Measurements from ENCODE around the gene COL4A2.

COL4A2 gene

GRCh38 chr13:110371550-110372465, 64.7 kb downstream of the COL4A2 start:
- no peak for DNase-seq (ENCODE audit: low read depth, low spot score)
- H3K4me3 ChIP-seq (ENCODE audit: low read depth, low read length): no peak overlapping the region
- POLR2A ChIA-PET: interaction anchor here (1.1 kb wide), 1 partner anchor 10 kb away, joined by 3 read pairs; no protein-coding TSS in a partner anchor
- no peak for TF ChIP-seq CTCF (IDR thresholded peaks at IDR 0.05; ENCODE audit: insufficient read depth, low read length, missing control alignments)
- CTCF ChIA-PET: interaction anchor here (1.0 to 1.5 kb wide), 3 partner anchors 84 to 151 kb away, joined by 3 read pairs; no protein-coding TSS in a partner anchor

- ChIA-PET CTCF (interaction anchor here (1.3 to 1.5 kb wide), 2 partner anchors 83 to 152 kb away, joined by 3 read pairs; no protein-coding TSS in a partner anchor), POLR2A (interaction anchor here (1.1 kb wide), 1 partner anchor 11 kb away, joined by 3 read pairs; no protein-coding TSS in a partner anchor)
- no peak overlapping the region for H3K4me3 ChIP-seq (ENCODE audit: low read depth, low read length)
- no peak for DNase-seq (ENCODE audit: low read depth, low spot score)
- no peak for TF ChIP-seq CTCF (IDR thresholded peaks at IDR 0.05; ENCODE audit: insufficient read depth, low read length, missing control alignments)
Observed at GRCh38 chr13:110372676-110373075, 65.6 kb downstream of the COL4A2 start.

- no peak for DNase-seq (ENCODE audit: low read depth, low spot score)
- H3K4me3 ChIP-seq (ENCODE audit: low read depth, low read length): no peak overlapping the region
- CTCF ChIA-PET: no interaction called here
- no peak for TF ChIP-seq CTCF (IDR thresholded peaks at IDR 0.05; ENCODE audit: insufficient read depth, low read length, missing control alignments)
- POLR2A ChIA-PET: no interaction called here
Observed at GRCh38 chr13:110373617-110374016, 66.5 kb downstream of the COL4A2 start.

- H3K4me3 ChIP-seq (ENCODE audit: low read depth, low read length): no peak overlapping the region
- DNase-seq (ENCODE audit: low read depth, low spot score): no peak
- no peak for TF ChIP-seq CTCF (IDR thresholded peaks at IDR 0.05; ENCODE audit: insufficient read depth, low read length, missing control alignments)
- POLR2A ChIA-PET: no interaction called here
- CTCF ChIA-PET: interaction anchor here (0.7 to 1.3 kb wide), 4 partner anchors 11 to 24 kb away, joined by 3 to 4 read pairs (median 4); no protein-coding TSS in a partner anchor
Observed at GRCh38 chr13:110374431-110375370, 67.6 kb downstream of the COL4A2 start.

GRCh38 chr13:110376120-110376519, 69.0 kb downstream of the COL4A2 start:
- DNase-seq (ENCODE audit: low read depth, low spot score): no peak
- ChIA-PET POLR2A (no interaction called here), CTCF (no interaction called here)
- no peak overlapping the region for H3K4me3 ChIP-seq (ENCODE audit: low read depth, low read length)
- TF ChIP-seq CTCF (IDR thresholded peaks at IDR 0.05; ENCODE audit: insufficient read depth, low read length, missing control alignments): no peak

Measured in AG04449 (cell line).